ENCODE measurements around the gene UBE2H. TPM values are rescaled to one million over a fixed set of nuclear protein-coding genes. Genes with fewer than 3 reads are reported as not detected.

The UBE2H gene
- total RNA-seq, 2 experiments from 2014 or later: 13.3 to 15.4 TPM

- ChIA-PET CTCF (interaction anchor here (0.8 to 1.3 kb wide), 3 partner anchors 27 to 60 kb away, joined by 3 to 4 read pairs (median 3); no protein-coding TSS in a partner anchor), POLR2A (interaction anchor here (0.5 to 1.0 kb wide), 3 partner anchors 68 to 554 kb away, joined by 3 to 4 read pairs (median 3); no protein-coding TSS in a partner anchor)
Observed at GRCh38 chr7:129951226-129952085, 1.3 kb downstream of the UBE2H start.

GRCh38 chr7:129950933-129951225, 1.9 kb downstream of the UBE2H start:
- CTCF ChIA-PET: no interaction called here
- POLR2A ChIA-PET: no interaction called here

- POLR2A ChIA-PET: no interaction called here
- CTCF ChIA-PET: no interaction called here
Observed at GRCh38 chr7:129950191-129950932, 2.4 kb downstream of the UBE2H start.

GRCh38 chr7:129949292-129950133, 3.2 kb downstream of the UBE2H start:
- POLR2A ChIA-PET: no interaction called here
- CTCF ChIA-PET: interaction anchor here (0.6 to 1.1 kb wide), 2 partner anchors 61 to 114 kb away, joined by 3 to 4 read pairs; no protein-coding TSS in a partner anchor

GRCh38 chr7:129948877-129949291, 3.9 kb downstream of the UBE2H start:
- CTCF ChIA-PET: interaction anchor here (0.6 to 1.1 kb wide), 2 partner anchors 61 to 114 kb away, joined by 3 to 4 read pairs; no protein-coding TSS in a partner anchor
- POLR2A ChIA-PET: no interaction called here

GRCh38 chr7:129948338-129948737, 4.4 kb downstream of the UBE2H start:
- ChIA-PET CTCF (no interaction called here), POLR2A (no interaction called here)

- POLR2A ChIA-PET: no interaction called here
- CTCF ChIA-PET: interaction anchor here (1.1 kb wide), 1 partner anchor 16 kb away, joined by 6 read pairs; no protein-coding TSS in a partner anchor
Observed at GRCh38 chr7:129947701-129948100, 5.1 kb downstream of the UBE2H start.

GRCh38 chr7:129947049-129947448, 5.7 kb downstream of the UBE2H start:
- POLR2A ChIA-PET: no interaction called here
- CTCF ChIA-PET: interaction anchor here (1.1 kb wide), 1 partner anchor 16 kb away, joined by 6 read pairs; no protein-coding TSS in a partner anchor

- ChIA-PET CTCF (interaction anchor here (0.7 kb wide), 1 partner anchor 84 kb away, joined by 3 read pairs; no protein-coding TSS in a partner anchor), POLR2A (no interaction called here)
Observed at GRCh38 chr7:129946282-129946681, 6.5 kb downstream of the UBE2H start.

- POLR2A ChIA-PET: no interaction called here
- CTCF ChIA-PET: interaction anchor here (0.6 kb wide), 1 partner anchor 23 kb away, joined by 3 read pairs; no protein-coding TSS in a partner anchor
Observed at GRCh38 chr7:129943352-129943751, 9.4 kb downstream of the UBE2H start.

GRCh38 chr7:129940329-129940728, 12.4 kb downstream of the UBE2H start:
- CTCF ChIA-PET: no interaction called here
- POLR2A ChIA-PET: no interaction called here

- CTCF ChIA-PET: no interaction called here
- POLR2A ChIA-PET: no interaction called here
Observed at GRCh38 chr7:129939881-129940280, 12.9 kb downstream of the UBE2H start.

- ChIA-PET POLR2A (no interaction called here), CTCF (no interaction called here)
Observed at GRCh38 chr7:129933627-129934026, 19.1 kb downstream of the UBE2H start.

GRCh38 chr7:129926618-129927017, 26.1 kb downstream of the UBE2H start:
- ChIA-PET CTCF (interaction anchor here (0.7 kb wide), 2 partner anchors 9 to 16 kb away, joined by 3 read pairs; no protein-coding TSS in a partner anchor), POLR2A (no interaction called here)

GRCh38 chr7:129925416-129926002, 27.3 kb downstream of the UBE2H start:
- ChIA-PET POLR2A (no interaction called here), CTCF (interaction anchor here (0.7 to 1.1 kb wide), 2 partner anchors 8 to 26 kb away, joined by 3 read pairs; no protein-coding TSS in a partner anchor)

GRCh38 chr7:129924602-129925001, 28.2 kb downstream of the UBE2H start:
- POLR2A ChIA-PET: no interaction called here

GRCh38 chr7:129923709-129924108, 29.1 kb downstream of the UBE2H start:
- CTCF ChIA-PET: no interaction called here
- POLR2A ChIA-PET: no interaction called here

More at GRCh38 chr7:129924602-129925001, 28.2 kb downstream of the UBE2H start:
- CTCF ChIA-PET: interaction anchor here (1.1 kb wide), 1 partner anchor 27 kb away, joined by 3 read pairs; no protein-coding TSS in a partner anchor

GRCh38 chr7:129919492-129919891, 33.3 kb downstream of the UBE2H start:
- CTCF ChIA-PET: interaction anchor here (2.0 kb wide), 1 partner anchor 46 kb away, joined by 4 read pairs; no protein-coding TSS in a partner anchor

GRCh38 chr7:129918922-129919321, 33.8 kb downstream of the UBE2H start:
- POLR2A ChIA-PET: no interaction called here

More at GRCh38 chr7:129919492-129919891, 33.3 kb downstream of the UBE2H start:
- POLR2A ChIA-PET: no interaction called here

More at GRCh38 chr7:129918922-129919321, 33.8 kb downstream of the UBE2H start:
- CTCF ChIA-PET: interaction anchor here (1.3 to 2.0 kb wide), 2 partner anchors 12 to 46 kb away, joined by 4 read pairs; no protein-coding TSS in a partner anchor

All from activated CD8-positive, alpha-beta memory T cell treated with anti-CD3 and anti-CD28 coated beads for 36 hours (primary cell).